Measurements from ENCODE around the gene GDF7. TPM values are rescaled to one million over a fixed set of nuclear protein-coding genes. Genes with fewer than 3 reads are reported as not detected.
A peak's percentile ranks its signal among the peaks of the same experiment; 100 is the strongest.

Gene GDF7
- total RNA-seq, 4 donors from 2014 or later, result 1.9 to 3.1 (median 2.4) TPM

GRCh38 chr2:20653695-20654534, 13.0 kb upstream of the GDF7 start:
- peak in 1 of 2 donors; percentile 8 for DNase-seq (ENCODE audit: low spot score in 2 of 2)
- no peak overlapping the region for H3K4me3 ChIP-seq
- no peak for TF ChIP-seq POLR2AphosphoS5 (IDR thresholded peaks at IDR 0.05)
- TF ChIP-seq, protein P1, sequence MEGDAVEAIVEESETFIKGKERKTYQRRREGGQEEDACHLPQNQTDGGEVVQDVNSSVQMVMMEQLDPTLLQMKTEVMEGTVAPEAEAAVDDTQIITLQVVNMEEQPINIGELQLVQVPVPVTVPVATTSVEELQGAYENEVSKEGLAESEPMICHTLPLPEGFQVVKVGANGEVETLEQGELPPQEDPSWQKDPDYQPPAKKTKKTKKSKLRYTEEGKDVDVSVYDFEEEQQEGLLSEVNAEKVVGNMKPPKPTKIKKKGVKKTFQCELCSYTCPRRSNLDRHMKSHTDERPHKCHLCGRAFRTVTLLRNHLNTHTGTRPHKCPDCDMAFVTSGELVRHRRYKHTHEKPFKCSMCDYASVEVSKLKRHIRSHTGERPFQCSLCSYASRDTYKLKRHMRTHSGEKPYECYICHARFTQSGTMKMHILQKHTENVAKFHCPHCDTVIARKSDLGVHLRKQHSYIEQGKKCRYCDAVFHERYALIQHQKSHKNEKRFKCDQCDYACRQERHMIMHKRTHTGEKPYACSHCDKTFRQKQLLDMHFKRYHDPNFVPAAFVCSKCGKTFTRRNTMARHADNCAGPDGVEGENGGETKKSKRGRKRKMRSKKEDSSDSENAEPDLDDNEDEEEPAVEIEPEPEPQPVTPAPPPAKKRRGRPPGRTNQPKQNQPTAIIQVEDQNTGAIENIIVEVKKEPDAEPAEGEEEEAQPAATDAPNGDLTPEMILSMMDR (IDR thresholded peaks at IDR 0.05), result no peak
- no peak for TF ChIP-seq EP300 (IDR thresholded peaks at IDR 0.05)
- no peak for TF ChIP-seq POLR2A (IDR thresholded peaks at IDR 0.05)
- no peaks in the 10 kb centered on the region for H3K27me3 ChIP-seq
- H3K27ac ChIP-seq, result no peak overlapping the region
- peaks cover 24% of the 10 kb centered on the region for H3K4me1 ChIP-seq
- WGBS, result 89% methylated on average over 7 of the region's 7 CpGs
- H3K9me3 ChIP-seq, result no peaks in the 10 kb centered on the region
- no peaks in the 10 kb centered on the region for H3K36me3 ChIP-seq

- no peak for DNase-seq (ENCODE audit: low spot score in 2 of 2)
- H3K27ac ChIP-seq, result no peak overlapping the region
- peaks cover 18% of the 10 kb centered on the region for H3K4me1 ChIP-seq
- H3K36me3 ChIP-seq, result no peaks in the 10 kb centered on the region
- TF ChIP-seq POLR2AphosphoS5 (IDR thresholded peaks at IDR 0.05) (no peak), POLR2A (IDR thresholded peaks at IDR 0.05) (no peak), EP300 (IDR thresholded peaks at IDR 0.05) (no peak)
- TF ChIP-seq, protein P1 (IDR thresholded peaks at IDR 0.05), result no peak
- H3K27me3 ChIP-seq, result no peaks in the 10 kb centered on the region
- 89% methylated on average over 2 of the region's 2 CpGs for WGBS
- no peaks in the 10 kb centered on the region for H3K9me3 ChIP-seq
- no peak overlapping the region for H3K4me3 ChIP-seq
Observed at GRCh38 chr2:20654535-20654813, 12.5 kb upstream of the GDF7 start.

- no peaks in the 10 kb centered on the region for H3K36me3 ChIP-seq
- peaks cover 19% of the 10 kb centered on the region for H3K4me1 ChIP-seq
- peak in 1 of 2 donors; percentile 43 for DNase-seq (ENCODE audit: low spot score in 2 of 2)
- H3K4me3 ChIP-seq, result no peak overlapping the region
- TF ChIP-seq POLR2A (IDR thresholded peaks at IDR 0.05) (no peak), POLR2AphosphoS5 (IDR thresholded peaks at IDR 0.05) (no peak)
- 80% methylated on average over 6 of the region's 7 CpGs for WGBS
- no peaks in the 10 kb centered on the region for H3K9me3 ChIP-seq
- no peak overlapping the region for H3K27ac ChIP-seq
- peaks cover 9% of the 10 kb centered on the region for H3K27me3 ChIP-seq
Observed at GRCh38 chr2:20656561-20656960, 10.4 kb upstream of the GDF7 start.

DNA sequence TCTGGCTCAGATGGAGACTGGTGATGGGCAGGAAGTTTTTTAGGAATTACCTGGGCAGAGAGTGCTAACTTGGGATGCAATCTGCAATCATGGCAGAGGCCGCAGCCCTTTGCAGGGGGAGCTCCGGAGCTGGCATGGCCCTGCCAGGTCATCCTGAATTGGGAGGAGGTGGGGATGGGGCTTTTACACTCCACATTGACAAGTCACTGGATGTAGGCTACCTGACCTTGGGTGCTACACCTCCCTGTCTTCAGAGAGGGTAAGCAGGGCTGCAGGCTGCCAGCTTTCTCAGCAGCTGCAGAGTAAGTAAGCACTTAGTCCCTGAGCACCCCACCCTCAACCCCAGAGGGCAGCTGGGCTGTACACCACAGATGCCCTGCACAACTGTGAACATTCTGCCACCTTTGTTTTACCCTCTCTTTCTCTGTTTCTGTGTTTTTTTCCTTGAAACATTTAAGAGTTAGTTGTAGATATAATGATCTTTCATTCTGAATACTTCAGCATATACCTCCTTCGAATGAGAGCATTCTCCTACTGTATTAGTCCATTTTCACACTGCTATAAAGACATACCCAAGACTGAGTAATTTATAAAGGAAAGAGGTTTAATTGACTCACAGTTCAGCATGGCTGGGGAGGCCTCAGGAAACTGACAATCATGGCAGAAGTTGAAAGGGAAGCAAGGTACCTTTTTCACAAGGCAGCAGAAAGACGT, 9.3 kb upstream of the GDF7 start:
- TF ChIP-seq POLR2AphosphoS5 (IDR thresholded peaks at IDR 0.05), result no peak
- no peak for TF ChIP-seq EP300 (IDR thresholded peaks at IDR 0.05)
- TF ChIP-seq, protein P1 (IDR thresholded peaks at IDR 0.05), result no peak
- no peak for TF ChIP-seq POLR2A (IDR thresholded peaks at IDR 0.05)
- WGBS, result 86% methylated on average over 2 of the region's 4 CpGs

GRCh38 chr2:20660506-20661420, 6.2 kb upstream of the GDF7 start:
- Histone ChIP-seq H3K27me3 (peaks cover 46% of the 10 kb centered on the region), H3K4me1 (peaks cover 31% of the 10 kb centered on the region), H3K36me3 (no peaks in the 10 kb centered on the region), H3K9me3 (no peaks in the 10 kb centered on the region), H3K4me3 (no peak overlapping the region), H3K27ac (no peak overlapping the region)
- 59% methylated on average over 8 of the region's 8 CpGs for WGBS
- TF ChIP-seq POLR2A (IDR thresholded peaks at IDR 0.05), result no peak
- TF ChIP-seq, protein P1 (IDR thresholded peaks at IDR 0.05), result no peak
- no peak for TF ChIP-seq POLR2AphosphoS5 (IDR thresholded peaks at IDR 0.05)
- no peak for TF ChIP-seq EP300 (IDR thresholded peaks at IDR 0.05)
- peak in 1 of 2 donors; percentile 40 for DNase-seq (ENCODE audit: low spot score in 2 of 2)

More for the DNA sequence above, 9.3 kb upstream of the GDF7 start:
- H3K4me3 ChIP-seq, result no peak overlapping the region
- H3K36me3 ChIP-seq, result no peaks in the 10 kb centered on the region
- peaks cover 21% of the 10 kb centered on the region for H3K4me1 ChIP-seq
- no peaks in the 10 kb centered on the region for H3K9me3 ChIP-seq
- H3K27me3 ChIP-seq, result peaks cover 20% of the 10 kb centered on the region
- DNase-seq (ENCODE audit: low spot score in 2 of 2), result peak in 1 of 2 donors; percentile 33
- H3K27ac ChIP-seq, result no peak overlapping the region
